Midbrain (tissue), 1 donor: Measurements from ENCODE around the gene ISOC2.
"Not testable (repeated sequence)": the region's sequence is repeated elsewhere in the genome, so short reads cannot be mapped to it uniquely, and the experiment has no call there.

Experiments used
- DNase-seq: peaks from one replicate; lab custom pipeline; 2025; lab: John Stamatoyannopoulos, UW

ISOC2 gene

GRCh38 chr19:55457683-55458457, 3.6 kb downstream of the ISOC2 start:
- DNase-seq: no peak

- DNase-seq: no peak
These were observed 5.1 kb downstream of the ISOC2 start for GRCh38 chr19:55456347-55456746.

- DNase-seq: no peak
These were observed 5.7 kb downstream of the ISOC2 start for GRCh38 chr19:55455576-55456235.

- DNase-seq: peak; percentile 40
These were observed 6.6 kb downstream of the ISOC2 start for GRCh38 chr19:55454787-55455243.

GRCh38 chr19:55453511-55454260, 7.8 kb downstream of the ISOC2 start:
- no peak for DNase-seq

GRCh38 chr19:55452749-55453346, 8.6 kb downstream of the ISOC2 start:
- DNase-seq: peak; percentile 96

GRCh38 chr19:55451965-55452748, 9.3 kb downstream of the ISOC2 start:
- DNase-seq: peak; percentile 34

- DNase-seq: no peak
These were observed 10.1 kb downstream of the ISOC2 start for GRCh38 chr19:55451163-55451964.

GRCh38 chr19:55449469-55449868, 12.0 kb downstream of the ISOC2 start:
- no peak for DNase-seq

- DNase-seq: not testable (repeated sequence)
These were observed 13.3 kb downstream of the ISOC2 start for GRCh38 chr19:55448175-55448490.

- peak; percentile 44 for DNase-seq
These were observed 13.8 kb downstream of the ISOC2 start for GRCh38 chr19:55447421-55448174.

GRCh38 chr19:55446060-55446459, 15.4 kb downstream of the ISOC2 start:
- DNase-seq: no peak

GRCh38 chr19:55444646-55445045, 16.8 kb downstream of the ISOC2 start:
- DNase-seq: no peak

GRCh38 chr19:55443824-55444480, 17.5 kb downstream of the ISOC2 start:
- DNase-seq: no peak

- DNase-seq: peak; percentile 63
These were observed 18.2 kb downstream of the ISOC2 start, which contains the start of gene SHISA7 for GRCh38 chr19:55443045-55443823. SHISA7 (minus strand) TSS chr19:55443300; CDS start chr19:55442863, 437 bp downstream.

- DNase-seq: no peak
These were observed 19.0 kb downstream of the ISOC2 start for GRCh38 chr19:55442372-55442961.

GRCh38 chr19:55441692-55442321, 19.6 kb downstream of the ISOC2 start:
- no peak for DNase-seq

- DNase-seq: no peak
These were observed 20.1 kb downstream of the ISOC2 start for GRCh38 chr19:55441319-55441691.
